NCI-H1092 (cell line): Measurements from ENCODE around the gene TCL1B.

Experiments
- DNase-seq: peaks from one replicate; lab custom pipeline; 2025; lab: John Stamatoyannopoulos, UW

Gene TCL1B

GRCh38 chr14:95667249-95667693, 19.0 kb upstream of the TCL1B start:
- peak; percentile 85 for DNase-seq

GRCh38 chr14:95668235-95668772, 17.9 kb upstream of the TCL1B start:
- no peak for DNase-seq

GRCh38 chr14:95674613-95675012, 11.6 kb upstream of the TCL1B start:
- no peak for DNase-seq

- no peak for DNase-seq
Measured at GRCh38 chr14:95675486-95675885, 10.7 kb upstream of the TCL1B start.

GRCh38 chr14:95677179-95677835, 8.9 kb upstream of the TCL1B start:
- DNase-seq, result no peak

- DNase-seq, result peak; percentile 27
Measured at GRCh38 chr14:95679148-95679815, 6.9 kb upstream of the TCL1B start.

GRCh38 chr14:95679998-95680735, 6.1 kb upstream of the TCL1B start:
- DNase-seq, result peak; percentile 75

- DNase-seq, result no peak
Measured at GRCh38 chr14:95681153-95681552, 5.1 kb upstream of the TCL1B start.

GRCh38 chr14:95683793-95684192, 2.4 kb upstream of the TCL1B start:
- no peak for DNase-seq

GRCh38 chr14:95686935-95687334, 709 bp downstream of the TCL1B start:
- no peak for DNase-seq

- DNase-seq, result no peak
Measured at GRCh38 chr14:95689441-95689840, 3.2 kb downstream of the TCL1B start.

- no peak for DNase-seq
Measured at GRCh38 chr14:95690815-95691214, 4.6 kb downstream of the TCL1B start.

GRCh38 chr14:95691591-95691990, 5.4 kb downstream of the TCL1B start:
- DNase-seq, result no peak

- DNase-seq, result no peak
Measured at GRCh38 chr14:95692109-95692508, 5.9 kb downstream of the TCL1B start.

- DNase-seq, result no peak
Measured at GRCh38 chr14:95695051-95695450, 8.8 kb downstream of the TCL1B start.

GRCh38 chr14:95695913-95696312, 9.7 kb downstream of the TCL1B start:
- no peak for DNase-seq

GRCh38 chr14:95696741-95697140, 10.5 kb downstream of the TCL1B start:
- no peak for DNase-seq

GRCh38 chr14:95697764-95698163, 11.5 kb downstream of the TCL1B start:
- DNase-seq, result no peak

GRCh38 chr14:95698287-95698686, 12.1 kb downstream of the TCL1B start:
- no peak for DNase-seq

- no peak for DNase-seq
Measured at GRCh38 chr14:95699412-95699811, 13.2 kb downstream of the TCL1B start.

GRCh38 chr14:95700221-95700976, 14.2 kb downstream of the TCL1B start:
- DNase-seq, result no peak

GRCh38 chr14:95701846-95702221, 15.6 kb downstream of the TCL1B start:
- DNase-seq, result no peak
